DND-41 (cell line): ENCODE data around the gene NPAS1.

Experiments used
- ATAC-seq: fragments of 200-7000 bp; cut with Tn5 transposase; 3 replicates; pipeline ENCODE4 v1.9.1; 2021; ENCODE audit warnings: low read depth; ENCODE audit not compliant: insufficient read depth
- DNase-seq: peaks from one replicate; pipeline ENCODE4 v3.0.0-alpha.2; 2020
- H2AFZ ChIP-seq: 2 replicates; pipeline ENCODE4 v1.6.0; 2012; ENCODE audit warnings: low read depth, low read length
- H3K27ac ChIP-seq: 2 replicates; pipeline ENCODE4 v1.5.1; 2012; ENCODE audit warnings: low read length, inconsistent platforms
- H3K27me3 ChIP-seq: fragments of 200-600 bp; sonication (generic); 2 replicates; pipeline ENCODE4 v1.6.0; 2012; ENCODE audit warnings: low read length, mild to moderate bottlenecking, inconsistent platforms; ENCODE audit not compliant: insufficient read depth, poor library complexity
- H3K36me3 ChIP-seq: 2 replicates; pipeline ENCODE4 v1.5.1; 2012; ENCODE audit warnings: low read length, inconsistent platforms; ENCODE audit not compliant: insufficient read depth
- H3K4me1 ChIP-seq: 2 replicates; pipeline ENCODE4 v1.5.1; 2012; ENCODE audit warnings: mild to moderate bottlenecking, low read length; ENCODE audit not compliant: insufficient read depth
- H3K4me2 ChIP-seq: 2 replicates; pipeline ENCODE4 v1.6.0; 2012; ENCODE audit warnings: mild to moderate bottlenecking, moderate library complexity, low read length, inconsistent platforms; ENCODE audit not compliant: insufficient read depth
- H3K4me3 ChIP-seq, 2 experiments: fragments of 200-600 bp in 1 of 2; shearing (Covaris generic) in 1 of 2; 2 replicates each; pipeline ENCODE4 v1.5.1; 2012 to 2016; ENCODE audit warnings: inconsistent platforms in 2 of 2, low read length in 2 of 2, mild to moderate bottlenecking in 2 of 2, low read depth in 1 of 2, moderate library complexity in 1 of 2
- H3K79me2 ChIP-seq: 2 replicates; pipeline ENCODE4 v1.6.0; 2012; ENCODE audit warnings: low read length, inconsistent platforms; ENCODE audit not compliant: insufficient read depth
- H3K9ac ChIP-seq: 2 replicates; pipeline ENCODE4 v1.6.0; 2012; ENCODE audit warnings: low read depth, mild to moderate bottlenecking, inconsistent platforms, low read length, moderate library complexity
- H3K9me3 ChIP-seq: 2 replicates; pipeline ENCODE4 v1.5.1; 2012; ENCODE audit warnings: low read length, moderate library complexity, mild to moderate bottlenecking, inconsistent platforms; ENCODE audit not compliant: insufficient read depth, severe bottlenecking
- H4K20me1 ChIP-seq: 2 replicates; pipeline ENCODE4 v1.6.0; 2012; ENCODE audit warnings: low read length; ENCODE audit not compliant: insufficient read depth
- EZH2 ChIP-seq: IDR thresholded peaks from 3 replicates; pipeline ENCODE4 v1.6.1; 2012; ENCODE audit warnings: borderline replicate concordance, low read depth, mild to moderate bottlenecking, moderate library complexity, low read length, inconsistent platforms; ENCODE audit not compliant: severe bottlenecking
- TF ChIP-seq, protein P1 (sequence below): IDR thresholded peaks from 2 replicates; pipeline ENCODE4 v1.5.1; 2012; ENCODE audit warnings: borderline replicate concordance, low read length, moderate library complexity, mild to moderate bottlenecking; ENCODE audit not compliant: poor library complexity, severe bottlenecking; ENCODE audit errors: extremely low read depth

NPAS1 gene

DNA sequence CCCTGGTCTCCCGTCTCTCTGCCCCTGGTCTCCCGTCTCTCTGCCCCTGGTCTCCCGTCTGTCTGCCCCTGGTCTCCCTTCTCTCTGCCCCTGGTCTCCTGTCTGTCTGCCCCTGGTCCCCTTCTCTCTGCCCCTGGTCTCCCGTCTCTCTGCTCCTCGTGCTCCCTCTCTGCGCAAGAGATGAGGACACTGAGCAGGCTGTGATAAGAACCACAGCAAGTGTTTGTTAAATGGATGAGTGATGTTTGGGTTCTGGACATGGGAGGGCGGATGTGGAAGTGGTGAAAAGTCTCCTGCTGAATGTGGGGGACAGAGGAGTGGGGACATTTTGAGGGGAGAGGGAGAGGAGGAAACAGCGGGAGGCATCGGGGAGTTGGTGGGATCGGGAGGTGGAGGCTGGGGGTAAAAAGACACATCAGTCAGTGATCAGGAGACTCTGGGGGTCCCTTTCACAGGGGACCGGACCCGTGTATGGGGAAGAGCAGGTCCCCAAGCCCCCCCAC, 8.0 kb downstream of the NPAS1 start:
- Histone ChIP-seq H3K4me2 (no peak overlapping the region), H2AFZ (no peak overlapping the region), H3K79me2 (no peaks in the 10 kb centered on the region), H3K27me3 (peaks cover 15% of the 10 kb centered on the region), H3K27ac (no peak overlapping the region), H3K36me3 (no peaks in the 10 kb centered on the region), H4K20me1 (0 out of 2 replicates have a peak, but pooled peaks cover 2% of the 10 kb centered on the region), H3K4me1 (0 out of 2 replicates have a peak, but pooled peaks cover 4% of the 10 kb centered on the region), H3K4me3 (no peak overlapping the region), H3K9me3 (no peaks in the 10 kb centered on the region), H3K9ac (no peak overlapping the region)
- ATAC-seq, result no peak
- TF ChIP-seq EZH2, result no peak
- no peak for DNase-seq

DNA sequence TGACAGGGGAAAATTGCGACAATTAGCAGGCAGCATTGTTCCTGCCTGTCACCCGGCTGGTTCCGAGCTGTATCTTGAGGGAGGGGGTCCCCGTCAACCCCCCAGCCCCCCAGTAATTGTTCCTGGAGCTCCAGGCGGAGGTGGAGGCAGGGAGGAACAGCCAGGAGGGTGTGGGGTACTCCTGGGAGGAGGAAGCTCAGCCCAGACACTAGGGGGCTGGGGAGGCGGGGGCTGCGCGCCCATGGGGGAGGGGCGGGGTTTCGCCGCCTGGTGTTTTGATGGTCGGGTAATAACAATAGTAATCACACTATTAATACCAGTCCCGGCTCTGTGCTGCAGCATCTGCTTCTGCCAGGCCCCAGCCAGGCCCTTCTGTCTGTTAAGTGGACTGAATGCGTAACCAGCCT, 8.6 kb downstream of the NPAS1 start:
- Histone ChIP-seq H4K20me1 (0 out of 2 replicates have a peak, but pooled peaks cover 2% of the 10 kb centered on the region), H3K79me2 (no peaks in the 10 kb centered on the region), H3K9ac (no peak overlapping the region), H3K27me3 (peaks cover 10% of the 10 kb centered on the region), H3K27ac (no peak overlapping the region), H3K4me3 (no peak overlapping the region), H3K4me2 (no peak overlapping the region), H3K9me3 (no peaks in the 10 kb centered on the region), H2AFZ (no peak overlapping the region), H3K36me3 (no peaks in the 10 kb centered on the region), H3K4me1 (0 out of 2 replicates have a peak, but pooled peaks cover 2% of the 10 kb centered on the region)
- no peak for TF ChIP-seq EZH2
- TF ChIP-seq, protein P1, sequence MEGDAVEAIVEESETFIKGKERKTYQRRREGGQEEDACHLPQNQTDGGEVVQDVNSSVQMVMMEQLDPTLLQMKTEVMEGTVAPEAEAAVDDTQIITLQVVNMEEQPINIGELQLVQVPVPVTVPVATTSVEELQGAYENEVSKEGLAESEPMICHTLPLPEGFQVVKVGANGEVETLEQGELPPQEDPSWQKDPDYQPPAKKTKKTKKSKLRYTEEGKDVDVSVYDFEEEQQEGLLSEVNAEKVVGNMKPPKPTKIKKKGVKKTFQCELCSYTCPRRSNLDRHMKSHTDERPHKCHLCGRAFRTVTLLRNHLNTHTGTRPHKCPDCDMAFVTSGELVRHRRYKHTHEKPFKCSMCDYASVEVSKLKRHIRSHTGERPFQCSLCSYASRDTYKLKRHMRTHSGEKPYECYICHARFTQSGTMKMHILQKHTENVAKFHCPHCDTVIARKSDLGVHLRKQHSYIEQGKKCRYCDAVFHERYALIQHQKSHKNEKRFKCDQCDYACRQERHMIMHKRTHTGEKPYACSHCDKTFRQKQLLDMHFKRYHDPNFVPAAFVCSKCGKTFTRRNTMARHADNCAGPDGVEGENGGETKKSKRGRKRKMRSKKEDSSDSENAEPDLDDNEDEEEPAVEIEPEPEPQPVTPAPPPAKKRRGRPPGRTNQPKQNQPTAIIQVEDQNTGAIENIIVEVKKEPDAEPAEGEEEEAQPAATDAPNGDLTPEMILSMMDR, result no peak
- ATAC-seq, result no peak
- no peak for DNase-seq

DNA sequence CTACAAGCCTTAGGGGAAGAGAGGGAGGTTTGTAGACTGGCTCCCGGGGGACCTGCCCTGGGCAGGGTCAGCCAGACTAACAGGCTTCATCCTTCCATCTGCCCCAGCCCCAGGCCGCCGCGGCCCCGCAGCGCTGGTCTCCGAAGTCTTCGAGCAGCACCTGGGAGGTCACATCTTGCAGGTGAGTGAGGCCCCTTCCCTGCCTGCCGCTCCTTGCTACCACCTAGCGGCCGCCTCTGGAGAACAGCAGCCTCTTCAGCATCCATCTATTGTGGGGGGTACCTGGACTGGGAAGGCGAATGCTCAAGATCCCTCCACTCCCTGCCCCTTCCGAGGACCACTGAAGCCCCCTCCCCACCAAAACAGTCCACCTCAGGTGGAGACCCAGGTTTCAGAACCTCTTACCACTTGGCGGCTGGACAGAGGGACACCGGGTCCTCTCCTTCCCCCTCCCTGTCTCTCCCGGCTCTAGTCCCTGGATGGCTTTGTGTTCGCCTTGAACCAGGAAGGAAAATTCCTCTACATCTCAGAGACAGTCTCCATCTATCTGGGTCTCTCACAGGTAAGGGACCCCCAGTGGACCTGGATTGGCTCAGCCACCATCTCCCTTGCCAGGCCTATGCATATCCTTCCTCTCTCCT, 12.7 kb downstream of the NPAS1 start:
- H3K27ac ChIP-seq, result no peak overlapping the region
- H4K20me1 ChIP-seq, result 0 out of 2 replicates have a peak, but pooled peaks cover 2% of the 10 kb centered on the region
- ATAC-seq (peak; percentile 38; the same call in 1 of the 3 replicates), DNase-seq (peak; percentile 55)
- H2AFZ ChIP-seq, result no peak overlapping the region
- no peaks in the 10 kb centered on the region for H3K79me2 ChIP-seq
- H3K9me3 ChIP-seq, result no peaks in the 10 kb centered on the region
- no peak overlapping the region for H3K9ac ChIP-seq
- H3K4me1 ChIP-seq, result peaks cover 20% of the 10 kb centered on the region
- peaks cover 6% of the 10 kb centered on the region for H3K27me3 ChIP-seq
- TF ChIP-seq, protein P1, result peak; percentile 85
- no peak for TF ChIP-seq EZH2
- no peak overlapping the region for H3K4me3 ChIP-seq
- H3K36me3 ChIP-seq, result no peaks in the 10 kb centered on the region
- H3K4me2 ChIP-seq, result no peak overlapping the region

DNA sequence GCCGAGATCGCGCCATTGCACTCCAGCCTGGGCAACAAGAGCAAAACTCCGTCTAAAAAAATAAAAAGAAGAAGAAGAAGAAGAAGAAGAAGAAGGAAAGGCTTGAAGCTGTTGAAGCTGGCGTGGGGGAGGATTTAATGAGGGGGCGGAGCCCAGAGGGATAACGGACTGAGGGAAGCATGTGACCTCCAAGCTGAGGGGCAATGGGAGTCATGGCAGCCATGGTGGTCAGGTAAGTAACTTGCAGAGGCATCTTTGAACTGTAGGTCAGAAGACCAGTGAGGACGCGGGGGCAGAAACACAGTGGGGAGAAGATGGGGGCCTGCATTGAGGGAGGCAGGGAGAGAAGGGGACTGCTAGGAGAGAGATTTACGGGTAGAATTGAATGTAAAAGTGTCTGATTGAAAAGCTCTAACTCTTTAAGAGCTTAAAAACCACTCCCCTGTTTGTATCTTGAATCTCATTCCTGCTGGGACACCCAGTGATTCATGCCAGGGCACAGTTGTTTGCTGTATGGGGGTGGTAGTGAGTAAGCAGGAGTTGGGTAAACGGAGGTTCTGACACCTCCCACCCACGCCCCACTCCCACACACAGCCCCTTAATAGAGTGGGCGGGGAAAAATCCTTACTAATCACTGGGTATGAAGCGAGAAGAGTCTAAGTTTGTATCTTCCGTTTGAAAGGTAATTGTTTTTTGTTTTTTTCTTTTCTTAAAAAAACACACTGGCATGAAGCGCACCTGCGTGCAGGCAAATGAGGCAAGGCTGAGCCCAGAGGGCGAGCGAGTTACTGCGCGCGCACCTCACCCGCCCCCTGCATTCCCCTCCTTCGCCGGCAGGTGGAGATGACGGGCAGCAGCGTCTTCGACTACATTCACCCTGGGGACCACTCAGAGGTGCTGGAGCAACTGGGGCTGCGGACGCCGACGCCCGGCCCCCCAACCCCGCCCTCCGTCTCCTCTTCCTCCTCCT, 15.8 kb downstream of the NPAS1 start:
- no peaks in the 10 kb centered on the region for H3K36me3 ChIP-seq
- H2AFZ ChIP-seq, result peak overlapping the region; percentile 72
- 0 out of 2 replicates have a peak, but pooled peaks cover 2% of the 10 kb centered on the region for H4K20me1 ChIP-seq
- no peaks in the 10 kb centered on the region for H3K9me3 ChIP-seq
- DNase-seq, result peak; percentile 96
- peak overlapping the region; percentile 53 for H3K9ac ChIP-seq
- ATAC-seq, result peak; percentile 91
- H3K27me3 ChIP-seq, result no peaks in the 10 kb centered on the region
- no peaks in the 10 kb centered on the region for H3K79me2 ChIP-seq
- H3K4me1 ChIP-seq, result peaks cover 20% of the 10 kb centered on the region
- H3K4me2 ChIP-seq, result peak overlapping the region; percentile 93
- H3K4me3 ChIP-seq, result peak overlapping the region; percentile 29 to 61; a peak in 3 of 4 replicates
- TF ChIP-seq EZH2, result no peak
- TF ChIP-seq, protein P1, result peak; percentile 98
- peak overlapping the region; percentile 62 for H3K27ac ChIP-seq
